ENCODE data around the gene KCNJ6.

The KCNJ6 gene

GRCh38 chr21:37631319-37632117 lies 284.7 kb downstream of the KCNJ6 start:
- no peak for DNase-seq

GRCh38 chr21:37630872-37631271 lies 285.4 kb downstream of the KCNJ6 start:
- no peak for DNase-seq

GRCh38 chr21:37628362-37628761 lies 287.9 kb downstream of the KCNJ6 start:
- DNase-seq: no peak

GRCh38 chr21:37627561-37627960 lies 288.7 kb downstream of the KCNJ6 start:
- no peak for DNase-seq

- no peak for DNase-seq
These were observed 289.2 kb downstream of the KCNJ6 start for GRCh38 chr21:37627074-37627473.

- no peak for DNase-seq
These were observed 289.9 kb downstream of the KCNJ6 start for GRCh38 chr21:37626320-37626719.

- DNase-seq: no peak
These were observed 292.6 kb downstream of the KCNJ6 start for GRCh38 chr21:37623689-37624088.

GRCh38 chr21:37623183-37623582 lies 293.1 kb downstream of the KCNJ6 start:
- DNase-seq: no peak

GRCh38 chr21:37622755-37623154 lies 293.5 kb downstream of the KCNJ6 start:
- DNase-seq: no peak

- no peak for DNase-seq
These were observed 295.9 kb downstream of the KCNJ6 start for GRCh38 chr21:37620401-37620800.

- DNase-seq: no peak
These were observed 296.7 kb downstream of the KCNJ6 start for GRCh38 chr21:37619464-37619974.

GRCh38 chr21:37618081-37618480 lies 298.2 kb downstream of the KCNJ6 start:
- DNase-seq: no peak

- DNase-seq: no peak
These were observed 300.3 kb downstream of the KCNJ6 start for GRCh38 chr21:37615962-37616361.

GRCh38 chr21:37614351-37614875 lies 301.8 kb downstream of the KCNJ6 start:
- no peak for DNase-seq

GRCh38 chr21:37607081-37607480 lies 309.2 kb downstream of the KCNJ6 start:
- DNase-seq: no peak

GRCh38 chr21:37606549-37606948 lies 309.7 kb downstream of the KCNJ6 start:
- no peak for DNase-seq

- no peak for DNase-seq
These were observed 311.3 kb downstream of the KCNJ6 start for GRCh38 chr21:37605006-37605405.

- no peak for DNase-seq
These were observed 313.1 kb downstream of the KCNJ6 start for GRCh38 chr21:37603129-37603528.

- DNase-seq: no peak
These were observed 314.3 kb downstream of the KCNJ6 start for GRCh38 chr21:37601915-37602314.

- no peak for DNase-seq
These were observed 315.2 kb downstream of the KCNJ6 start for GRCh38 chr21:37601027-37601426.

GRCh38 chr21:37595944-37596343 lies 320.3 kb downstream of the KCNJ6 start:
- no peak for DNase-seq

- DNase-seq: no peak
These were observed 321.7 kb downstream of the KCNJ6 start for GRCh38 chr21:37594472-37594951.

- no peak for DNase-seq
These were observed 322.4 kb downstream of the KCNJ6 start for GRCh38 chr21:37593740-37594471.

GRCh38 chr21:37593015-37593414 lies 323.2 kb downstream of the KCNJ6 start:
- no peak for DNase-seq

Measured in SW 1271 (cell line).